OCI-LY7 (cell line): Measurements from ENCODE around the gene DCLK3. TPM values are rescaled to one million over a fixed set of nuclear protein-coding genes. Genes with fewer than 3 reads are reported as not detected.
A peak's percentile ranks its signal among the peaks of the same experiment; 100 is the strongest.

Experiments
- BruUV-seq: library from RNA; stranded (reverse); fragments of 400-500 nt; replicated peaks from 2 replicates; lab custom pipeline; 2021; lab: Mats Ljungman, UMichigan
- CTCF ChIA-PET: fragments of 300-600 bp; sonication (Branson Sonifier 250); formaldehyde crosslinking; loops from one replicate; lab custom pipeline; 2022; ENCODE audit warnings: antibody characterized with exemption; ENCODE audit not compliant: unreplicated experiment; lab: Charles Lee
- POLR2A ChIA-PET: fragments of 300-600 bp; sonication (Branson Sonifier 250); formaldehyde crosslinking; loops from one replicate; lab custom pipeline; 2022; ENCODE audit warnings: antibody characterized with exemption; lab: Charles Lee
- DNase-seq: peaks from one replicate; pipeline ENCODE4 v3.0.0-alpha.2; 2015; ENCODE audit warnings: low spot score
- H2AFZ ChIP-seq: fragments of 200-600 bp; sonication (generic), shearing (Covaris generic); 2 replicates; pipeline ENCODE4 v1.6.1; 2014; ENCODE audit warnings: mild to moderate bottlenecking, antibody characterized with exemption, low read length, moderate library complexity
- H3K27ac ChIP-seq: fragments of 200-600 bp; sonication (generic); 2 replicates; pipeline ENCODE4 v1.5.1; 2014; ENCODE audit warnings: mixed run types, low read depth, mild to moderate bottlenecking, moderate library complexity, low read length, inconsistent platforms; ENCODE audit not compliant: poor library complexity, severe bottlenecking
- H3K36me3 ChIP-seq: fragments of 200-600 bp; sonication (generic); 2 replicates; pipeline ENCODE4 v1.6.1; 2014; ENCODE audit warnings: mild to moderate bottlenecking, antibody characterized with exemption, low read length, moderate library complexity, mixed read lengths; ENCODE audit not compliant: insufficient read depth
- H3K4me1 ChIP-seq: fragments of 200-600 bp; sonication (generic); 2 replicates; pipeline ENCODE4 v1.5.1; 2014; ENCODE audit warnings: mild to moderate bottlenecking, low read length; ENCODE audit not compliant: insufficient read depth, poor library complexity, severe bottlenecking
- H3K4me2 ChIP-seq: fragments of 200-600 bp; sonication (generic); 2 replicates; pipeline ENCODE4 v1.6.1; 2014; ENCODE audit warnings: mild to moderate bottlenecking, low read length
- H3K4me3 ChIP-seq: fragments of 200-600 bp; sonication (generic); 2 replicates; pipeline ENCODE4 v1.5.1; 2014; ENCODE audit warnings: mild to moderate bottlenecking, low read depth, low read length; ENCODE audit not compliant: poor library complexity, severe bottlenecking
- H3K79me2 ChIP-seq: fragments of 200-600 bp; sonication (generic); 2 replicates; pipeline ENCODE4 v1.6.1; 2016; ENCODE audit warnings: low read depth, mild to moderate bottlenecking, low read length, moderate library complexity, mixed read lengths; ENCODE audit not compliant: insufficient read depth
- H3K9me2 ChIP-seq: fragments of 200-600 bp; sonication (generic); 2 replicates; pipeline ENCODE4 v1.6.1; 2016; ENCODE audit warnings: mild to moderate bottlenecking, low read length, mixed read lengths; ENCODE audit not compliant: insufficient read depth
- H3K9me3 ChIP-seq: fragments of 200-600 bp; sonication (generic); 2 replicates; pipeline ENCODE4 v1.6.1; 2014; ENCODE audit warnings: mild to moderate bottlenecking, mixed run types, low read length, mixed read lengths
- H4K20me1 ChIP-seq: fragments of 200-600 bp; sonication (generic); 2 replicates; pipeline ENCODE4 v1.6.1; 2014; ENCODE audit warnings: mild to moderate bottlenecking, antibody characterized with exemption, low read length, moderate library complexity, mixed read lengths; ENCODE audit not compliant: insufficient read depth
- CTCF ChIP-seq: fragments of 200-600 bp; sonication (generic); conservative IDR thresholded peaks from 2 replicates; pipeline ENCODE4 v1.5.1; 2014; ENCODE audit warnings: mild to moderate bottlenecking, antibody characterized with exemption, low read length, moderate library complexity, mixed read lengths
- EZH2phosphoT487 ChIP-seq: fragments of 200-600 bp; sonication (generic); IDR thresholded peaks from 2 replicates; pipeline ENCODE4 v1.6.1; 2018; ENCODE audit warnings: low read depth, borderline replicate concordance, mild to moderate bottlenecking, mixed run types, antibody characterized with exemption, low read length, moderate library complexity, mixed read lengths
- intact Hi-C: fragments of 100-400 bp; cut with micrococcal nuclease; formaldehyde crosslinking; loops from one replicate; pipeline ENCODE4 v1.10.0; 2022; ENCODE audit not compliant: unreplicated experiment
- total RNA-seq, 2 experiments: library from RNA; depleted of rRNA in 1 of 2; stranded (reverse); fragments of >200 nt in 1 of 2; shearing (Covaris generic) in 1 of 2; gene quantifications; 2 replicates each; pipeline ENCODE4 v1.2.3, GENCODE V29; 2014 to 2022

Gene DCLK3
- total RNA-seq, 2 experiments from 2014 or later: not detected

GRCh38 chr3:36796161-36796560 lies 31.8 kb upstream of the DCLK3 start:
- H3K4me1 ChIP-seq: no peaks in the 10 kb centered on the region
- ChIA-PET POLR2A (no interaction called here), CTCF (no interaction called here)
- H3K9me2 ChIP-seq: no peaks in the 10 kb centered on the region
- no peaks in the 10 kb centered on the region for H4K20me1 ChIP-seq
- TF ChIP-seq CTCF: no peak
- no peak for TF ChIP-seq EZH2phosphoT487
- no peak overlapping the region for H3K27ac ChIP-seq
- BruUV-seq: no TSS peak
- no peak overlapping the region for H2AFZ ChIP-seq
- H3K4me2 ChIP-seq: no peak overlapping the region
- no peaks in the 10 kb centered on the region for H3K9me3 ChIP-seq
- intact Hi-C loops: no loop called here
- no peak for DNase-seq
- H3K79me2 ChIP-seq: no peaks in the 10 kb centered on the region
- no peaks in the 10 kb centered on the region for H3K36me3 ChIP-seq
- no peak overlapping the region for H3K4me3 ChIP-seq

- Histone ChIP-seq H3K4me3 (no peak overlapping the region), H3K4me1 (no peaks in the 10 kb centered on the region), H3K27ac (no peak overlapping the region), H3K4me2 (no peak overlapping the region), H4K20me1 (no peaks in the 10 kb centered on the region), H3K9me3 (no peaks in the 10 kb centered on the region), H3K9me2 (no peaks in the 10 kb centered on the region), H2AFZ (no peak overlapping the region), H3K36me3 (no peaks in the 10 kb centered on the region), H3K79me2 (no peaks in the 10 kb centered on the region)
- no TSS peak for BruUV-seq
- CTCF ChIA-PET: interaction anchor here (0.6 kb wide), 1 partner anchor 1050 kb away, joined by 5 read pairs; no protein-coding TSS in a partner anchor
- POLR2A ChIA-PET: interaction anchor here (0.7 to 1.3 kb wide), 3 partner anchors 16 to 409 kb away, joined by 3 read pairs; no protein-coding TSS in a partner anchor
- no peak for DNase-seq
- no peak for TF ChIP-seq CTCF
- no peak for TF ChIP-seq EZH2phosphoT487
- intact Hi-C loops: no loop called here
Observed at GRCh38 chr3:36795622-36796021, 31.3 kb upstream of the DCLK3 start.

GRCh38 chr3:36792342-36792741 lies 28.0 kb upstream of the DCLK3 start:
- BruUV-seq: no TSS peak
- no peaks in the 10 kb centered on the region for H3K9me2 ChIP-seq
- intact Hi-C loops: loop anchor here (1.0 to 5.0 kb wide), 2 partner anchors 75 to 166 kb away; no protein-coding TSS in a partner anchor
- no peaks in the 10 kb centered on the region for H4K20me1 ChIP-seq
- H3K9me3 ChIP-seq: no peaks in the 10 kb centered on the region
- no peak overlapping the region for H3K4me2 ChIP-seq
- H3K36me3 ChIP-seq: no peaks in the 10 kb centered on the region
- no peak overlapping the region for H2AFZ ChIP-seq
- H3K79me2 ChIP-seq: no peaks in the 10 kb centered on the region
- H3K4me1 ChIP-seq: no peaks in the 10 kb centered on the region
- no peak overlapping the region for H3K27ac ChIP-seq
- CTCF ChIA-PET: interaction anchor here (0.6 to 1.1 kb wide), 3 partner anchors 77 to 166 kb away, joined by 3 to 4 read pairs (median 3); no protein-coding TSS in a partner anchor
- POLR2A ChIA-PET: no interaction called here
- H3K4me3 ChIP-seq: no peak overlapping the region
- TF ChIP-seq EZH2phosphoT487 (no peak), CTCF (peak; percentile 66)
- DNase-seq: peak; percentile 51
